ENCODE results near the gene SCYGR3.

The SCYGR3 gene

GRCh38 chr2:227614740-227615139, at the start of gene SCYGR3:
SCYGR3 (minus strand) TSS chr2:227614840; CDS start chr2:227614840, 0 bp downstream.
- DNase-seq: no peak

GRCh38 chr2:227661827-227662226, 47.2 kb upstream of the SCYGR3 start:
- no peak for DNase-seq

GRCh38 chr2:227661025-227661649, 46.5 kb upstream of the SCYGR3 start:
- no peak for DNase-seq

GRCh38 chr2:227657199-227657845, 42.7 kb upstream of the SCYGR3 start:
- no peak for DNase-seq

GRCh38 chr2:227655454-227655853, 40.8 kb upstream of the SCYGR3 start:
- no peak for DNase-seq

- no peak for DNase-seq
Measured at GRCh38 chr2:227654426-227654825, 39.8 kb upstream of the SCYGR3 start.

GRCh38 chr2:227653419-227653818, 38.8 kb upstream of the SCYGR3 start:
- DNase-seq: no peak

- DNase-seq: no peak
Measured at GRCh38 chr2:227643990-227644551, 29.4 kb upstream of the SCYGR3 start.

GRCh38 chr2:227642656-227643055, 28.0 kb upstream of the SCYGR3 start:
- no peak for DNase-seq

GRCh38 chr2:227634201-227634600, 19.6 kb upstream of the SCYGR3 start:
- no peak for DNase-seq

GRCh38 chr2:227632827-227633226, 18.2 kb upstream of the SCYGR3 start:
- DNase-seq: no peak

- no peak for DNase-seq
Measured at GRCh38 chr2:227630322-227630721, 15.7 kb upstream of the SCYGR3 start.

GRCh38 chr2:227629435-227629834, 14.8 kb upstream of the SCYGR3 start:
- DNase-seq: no peak

GRCh38 chr2:227627769-227628168, 13.1 kb upstream of the SCYGR3 start:
- DNase-seq: no peak

- DNase-seq: no peak
Measured at GRCh38 chr2:227626580-227627151, 12.0 kb upstream of the SCYGR3 start.

- DNase-seq: no peak
Measured at GRCh38 chr2:227625420-227625819, 10.8 kb upstream of the SCYGR3 start.

- DNase-seq: no peak
Measured at GRCh38 chr2:227623226-227623625, 8.6 kb upstream of the SCYGR3 start.

GRCh38 chr2:227617316-227618230, 2.9 kb upstream of the SCYGR3 start, which contains the start of gene SCYGR4:
SCYGR4 (plus strand) TSS chr2:227617498; CDS start chr2:227617498, 0 bp downstream.
- DNase-seq: no peak

GRCh38 chr2:227616631-227617030, 2.0 kb upstream of the SCYGR3 start:
- no peak for DNase-seq

- DNase-seq: no peak
Measured at GRCh38 chr2:227615906-227616305, 1.3 kb upstream of the SCYGR3 start.

- no peak for DNase-seq
Measured at GRCh38 chr2:227615181-227615580, 541 bp upstream of the SCYGR3 start.

GRCh38 chr2:227614246-227614645, 394 bp downstream of the SCYGR3 start:
- no peak for DNase-seq

GRCh38 chr2:227613272-227613660, 1.4 kb downstream of the SCYGR3 start:
- no peak for DNase-seq
